ENCODE data around the gene CFDP1.

The CFDP1 gene

DNA sequence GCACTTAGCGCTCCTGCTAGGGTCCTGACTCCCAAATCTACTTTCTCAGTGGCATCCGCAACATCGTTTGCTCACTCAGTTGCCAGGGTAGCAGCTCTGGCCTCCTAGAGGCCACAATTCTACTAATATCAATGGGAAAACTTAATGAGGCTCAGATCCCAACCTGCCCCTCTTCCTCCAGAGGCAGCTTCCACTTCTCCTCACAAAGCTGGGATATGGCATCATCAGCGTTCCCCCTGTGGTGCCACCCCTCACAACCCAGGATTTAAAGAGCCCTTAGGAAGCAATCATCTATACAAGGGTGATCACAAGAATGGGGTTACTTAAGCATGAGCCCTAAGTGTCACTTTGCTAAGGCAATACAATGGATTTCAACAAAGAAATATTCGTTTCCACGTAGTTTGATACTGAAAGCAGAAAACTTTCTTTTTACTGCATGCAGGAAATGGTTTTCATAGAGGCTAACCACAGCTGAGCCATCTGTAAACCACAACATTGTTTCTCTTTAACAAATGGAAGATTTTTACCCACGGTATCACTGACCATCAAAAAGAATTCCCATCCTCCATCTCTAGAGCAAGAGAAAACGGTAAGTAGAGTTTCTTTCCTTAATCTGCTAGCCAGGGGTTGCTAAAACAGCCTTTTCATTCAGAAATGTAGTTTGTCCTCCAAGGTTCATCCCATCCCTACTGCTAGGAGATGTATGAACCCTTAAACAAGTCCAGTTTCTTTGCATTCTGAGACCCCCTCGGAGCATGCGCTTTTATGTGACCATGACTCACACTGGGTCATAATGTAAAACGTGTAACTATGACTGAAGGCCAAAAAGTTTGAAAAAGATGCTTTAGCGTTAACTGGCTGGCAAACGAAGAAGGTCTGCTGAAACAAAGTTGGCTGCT, 113.5 kb downstream of the CFDP1 start:
- no peak for DNase-seq (ENCODE audit: low spot score)

DNA sequence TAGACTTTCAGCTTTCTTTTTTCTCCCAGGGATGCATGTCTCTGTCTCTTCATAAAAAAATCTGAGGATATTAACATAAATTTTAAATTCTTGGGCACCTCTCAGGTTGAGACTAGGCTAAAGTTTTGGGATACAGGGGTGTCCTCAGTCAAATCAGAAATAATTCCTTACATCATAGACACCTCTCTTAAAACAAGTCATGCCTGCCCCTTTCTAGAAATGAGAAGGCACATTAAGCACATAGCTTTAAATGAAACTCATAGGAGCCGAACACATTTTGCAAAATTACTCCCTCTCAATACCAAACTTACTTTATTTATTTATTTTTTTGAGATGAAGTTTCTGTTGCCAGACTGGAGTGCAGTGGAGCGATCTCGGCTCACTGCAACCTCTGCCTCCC, 114.6 kb downstream of the CFDP1 start:
- no peak for DNase-seq (ENCODE audit: low spot score)

DNA sequence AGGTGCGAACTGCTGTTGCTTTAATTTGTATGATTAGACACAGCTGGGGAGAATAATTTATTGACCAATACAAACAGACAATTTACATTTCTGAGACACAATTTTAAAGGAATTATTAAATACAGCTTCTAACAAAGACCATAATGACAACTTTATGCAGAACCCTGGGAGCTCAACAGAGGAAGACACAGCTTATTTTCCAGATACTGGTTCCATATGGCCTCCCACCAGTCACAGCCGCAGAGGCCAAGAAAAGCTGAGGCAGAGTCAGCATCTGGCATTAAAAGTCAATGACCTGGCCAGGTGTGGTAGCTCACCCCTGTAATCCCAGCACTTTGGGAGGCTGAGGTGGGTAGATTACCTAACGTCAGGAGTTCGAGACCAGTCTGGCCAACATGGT, 115.8 kb downstream of the CFDP1 start:
- no peak for DNase-seq (ENCODE audit: low spot score)

DNA sequence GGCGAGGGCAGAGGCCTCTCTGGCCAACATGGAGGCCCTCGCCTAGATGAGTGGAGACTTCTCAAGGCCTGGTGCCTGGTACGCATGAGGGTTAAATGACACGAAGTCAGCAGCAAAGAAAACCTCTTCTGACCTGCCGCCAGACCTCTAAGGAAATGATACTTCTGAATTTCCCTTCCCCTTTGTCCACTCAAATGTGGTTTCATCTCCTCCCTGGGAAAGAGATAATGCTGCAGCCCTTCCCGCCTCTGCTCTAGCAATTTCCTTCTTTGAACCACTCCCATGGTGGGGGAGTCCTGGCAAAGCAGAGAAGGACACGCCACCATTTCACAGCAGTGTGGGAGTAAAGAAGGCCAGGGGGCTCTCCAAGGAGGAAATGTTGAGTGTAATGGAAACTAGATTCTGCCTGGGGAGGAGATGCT, 116.2 kb downstream of the CFDP1 start:
- no peak for DNase-seq (ENCODE audit: low spot score)

DNA sequence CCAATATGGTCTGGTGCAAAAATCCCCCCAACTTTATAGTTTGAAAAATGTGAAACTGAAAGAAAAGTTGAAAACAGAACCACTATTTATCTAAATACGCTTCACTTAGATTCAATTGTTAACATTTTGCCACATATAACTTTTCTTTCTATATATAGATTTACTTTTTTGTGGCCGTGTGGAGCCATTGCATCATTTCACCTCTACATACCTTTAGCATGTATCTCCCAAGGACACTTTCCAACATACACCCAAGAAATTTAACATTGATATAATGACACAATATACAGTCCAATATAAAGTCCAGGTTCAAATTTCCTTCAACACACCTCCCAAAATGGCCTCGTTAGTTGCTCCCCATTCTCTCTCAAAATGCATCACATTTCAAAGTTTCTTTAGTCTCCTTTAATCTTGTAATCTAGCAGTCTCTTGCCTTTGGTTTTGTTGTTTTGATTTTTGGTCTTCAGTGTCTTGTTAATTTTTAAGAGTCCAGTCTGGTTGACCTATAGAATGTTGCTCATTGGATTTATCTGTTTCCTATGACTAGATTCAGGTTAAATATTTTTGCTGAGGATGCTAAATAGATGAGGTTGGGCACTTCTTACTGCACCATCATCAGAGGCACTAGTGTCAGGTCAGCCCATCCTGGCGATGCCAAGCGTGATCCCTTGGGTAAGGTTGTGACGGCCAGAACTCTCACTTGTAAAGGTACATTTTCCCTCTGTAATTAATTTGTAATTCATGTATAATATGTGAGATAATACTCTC, 117.6 kb downstream of the CFDP1 start:
- no peak for DNase-seq (ENCODE audit: low spot score)

DNA sequence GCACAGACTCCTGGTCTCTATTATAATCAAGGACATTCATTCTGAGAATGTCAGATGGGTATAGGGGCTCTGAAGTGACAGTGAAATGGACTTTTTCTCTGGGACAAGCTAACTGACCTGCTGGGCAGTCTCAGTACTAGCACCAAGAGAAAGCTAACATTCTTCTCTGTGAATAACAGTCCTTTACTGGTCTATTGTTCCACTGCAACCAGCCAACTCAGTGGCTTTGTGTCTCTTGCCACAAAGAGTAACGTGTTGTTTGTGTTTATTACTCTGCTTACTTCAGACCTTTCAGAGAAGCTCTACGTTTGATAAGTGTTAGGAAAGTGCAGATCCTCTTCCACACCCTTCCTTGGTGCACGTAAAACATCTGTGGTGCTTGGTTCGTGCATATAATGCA, 120.4 kb downstream of the CFDP1 start:
- DNase-seq (ENCODE audit: low spot score) = no peak

DNA sequence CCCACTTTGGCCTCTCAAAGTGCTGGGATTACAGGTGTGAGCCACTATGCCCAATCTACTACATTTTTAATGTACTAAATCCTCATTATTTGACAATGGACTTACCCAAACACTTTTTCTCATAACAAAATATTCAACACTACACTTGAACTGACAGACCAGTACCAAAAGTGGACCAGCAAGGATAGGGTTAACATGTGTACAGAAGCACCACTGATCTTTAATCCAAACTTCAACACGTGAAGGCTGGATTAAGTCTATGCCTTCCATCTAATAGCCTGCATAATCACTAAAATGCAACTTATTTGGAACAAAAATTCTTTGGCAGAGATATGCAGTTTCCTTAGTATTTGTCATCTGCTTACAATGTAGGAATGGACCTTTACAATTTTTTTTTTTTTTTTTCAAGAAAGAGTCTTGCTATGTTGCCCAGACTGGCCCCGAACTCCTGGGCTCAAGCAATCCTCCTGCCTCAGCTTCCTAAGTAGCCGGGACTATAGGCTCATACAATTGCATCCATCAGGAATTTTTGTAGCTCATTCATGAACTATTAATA, 121.8 kb downstream of the CFDP1 start:
- DNase-seq (ENCODE audit: low spot score) = no peak

DNA sequence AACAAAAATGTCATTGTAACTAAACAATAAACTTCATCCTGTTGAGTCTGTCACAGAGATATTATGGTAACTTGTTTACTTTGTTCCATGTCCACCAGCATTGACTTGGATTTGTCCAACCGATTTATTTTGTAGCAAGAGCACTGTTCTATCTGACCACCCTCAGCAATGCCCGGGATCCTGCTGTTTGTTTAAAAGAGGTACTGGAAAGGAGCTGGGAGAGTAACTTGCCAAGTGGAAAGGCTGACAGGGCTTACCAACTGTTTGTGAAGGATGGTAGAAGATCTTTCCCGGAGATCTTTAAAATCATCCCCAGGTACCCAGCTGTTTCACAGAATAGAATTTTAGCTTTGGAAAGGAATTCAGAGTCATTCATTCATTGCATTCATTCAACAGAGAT, 122.8 kb downstream of the CFDP1 start:
- DNase-seq (ENCODE audit: low spot score) = no peak

DNA sequence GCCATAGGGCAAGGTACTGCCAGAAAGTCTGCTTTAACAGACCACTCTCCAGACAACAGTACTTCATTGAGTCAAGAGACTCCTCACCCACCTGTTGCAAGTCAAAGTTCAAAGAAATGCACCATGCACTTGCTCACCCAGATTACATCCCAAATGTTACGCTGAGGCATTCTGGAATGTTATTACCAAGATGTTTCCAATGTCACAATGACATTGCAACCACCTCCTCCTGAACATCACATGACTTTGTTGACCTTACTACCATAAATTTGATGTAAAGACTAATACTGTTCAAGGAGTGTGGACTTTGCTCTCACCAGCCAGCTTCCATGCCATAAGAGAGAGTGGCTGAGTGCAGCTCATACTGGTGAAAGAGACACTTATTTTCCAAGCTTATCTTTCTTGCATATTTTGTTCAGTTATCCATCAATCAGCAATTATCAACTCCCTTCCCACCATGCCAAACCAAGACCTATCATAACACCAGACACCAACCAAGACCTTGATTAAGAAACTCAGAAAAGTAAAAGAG, 123.3 kb downstream of the CFDP1 start:
- DNase-seq (ENCODE audit: low spot score) = peak; percentile 77

DNA sequence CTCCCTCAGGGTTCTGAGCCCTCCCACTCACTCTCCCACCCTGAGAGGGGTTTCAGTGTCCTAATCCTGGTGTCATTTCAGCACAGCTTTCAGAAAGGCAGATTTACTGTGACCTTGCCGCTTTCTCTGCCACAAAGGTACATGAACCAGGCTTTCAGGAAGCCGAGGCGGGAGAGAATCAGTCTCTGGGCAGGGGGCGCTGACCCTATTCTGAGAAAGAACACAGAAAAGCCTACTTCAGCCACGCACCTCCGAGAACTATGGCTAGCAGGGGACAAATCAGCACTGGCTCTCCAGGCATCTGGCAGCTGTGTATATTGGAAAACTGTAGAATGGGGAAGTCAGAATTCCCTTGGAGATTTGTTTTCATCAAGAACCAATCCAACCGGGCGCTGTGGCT, 124.1 kb downstream of the CFDP1 start:
- DNase-seq (ENCODE audit: low spot score) = no peak

DNA sequence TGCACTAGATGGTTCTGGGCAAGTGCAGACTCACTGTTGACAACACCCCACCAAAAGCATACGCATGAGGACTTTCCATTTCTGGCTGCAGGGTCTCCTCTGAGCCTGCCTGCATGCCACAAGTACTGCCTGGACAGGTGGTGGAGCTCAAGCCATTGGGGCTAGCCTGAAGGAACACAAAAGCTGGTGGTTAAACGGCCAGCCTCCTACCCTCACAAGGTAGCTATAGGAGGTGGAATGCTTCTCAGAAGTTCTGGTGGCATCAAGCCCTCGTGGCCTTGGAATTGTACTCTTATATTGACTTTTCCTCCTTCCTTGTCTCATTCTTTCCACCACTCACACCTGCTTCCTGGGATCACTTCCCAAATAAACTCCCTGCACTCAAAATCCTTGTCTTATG, 125.3 kb downstream of the CFDP1 start:
- DNase-seq (ENCODE audit: low spot score) = no peak

DNA sequence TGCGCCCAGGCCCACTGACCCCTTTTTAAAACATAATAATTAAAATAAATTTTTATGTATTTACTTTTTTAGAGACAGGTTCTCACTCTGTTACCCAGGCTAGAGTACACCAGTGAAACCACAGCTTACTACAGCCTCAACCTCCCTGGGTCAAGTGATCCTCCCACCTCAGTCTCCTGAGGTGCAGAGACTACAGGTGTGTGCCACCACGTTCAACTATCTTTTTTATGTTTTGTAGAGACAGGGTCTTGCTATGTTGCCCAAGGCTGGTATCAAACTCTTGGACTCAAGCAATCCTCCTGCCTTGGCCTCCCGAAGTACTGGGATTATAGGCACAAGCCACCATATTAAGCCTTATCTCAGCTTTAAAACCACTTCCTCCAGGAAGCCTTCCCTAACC, 125.8 kb downstream of the CFDP1 start:
- DNase-seq (ENCODE audit: low spot score) = no peak

DNA sequence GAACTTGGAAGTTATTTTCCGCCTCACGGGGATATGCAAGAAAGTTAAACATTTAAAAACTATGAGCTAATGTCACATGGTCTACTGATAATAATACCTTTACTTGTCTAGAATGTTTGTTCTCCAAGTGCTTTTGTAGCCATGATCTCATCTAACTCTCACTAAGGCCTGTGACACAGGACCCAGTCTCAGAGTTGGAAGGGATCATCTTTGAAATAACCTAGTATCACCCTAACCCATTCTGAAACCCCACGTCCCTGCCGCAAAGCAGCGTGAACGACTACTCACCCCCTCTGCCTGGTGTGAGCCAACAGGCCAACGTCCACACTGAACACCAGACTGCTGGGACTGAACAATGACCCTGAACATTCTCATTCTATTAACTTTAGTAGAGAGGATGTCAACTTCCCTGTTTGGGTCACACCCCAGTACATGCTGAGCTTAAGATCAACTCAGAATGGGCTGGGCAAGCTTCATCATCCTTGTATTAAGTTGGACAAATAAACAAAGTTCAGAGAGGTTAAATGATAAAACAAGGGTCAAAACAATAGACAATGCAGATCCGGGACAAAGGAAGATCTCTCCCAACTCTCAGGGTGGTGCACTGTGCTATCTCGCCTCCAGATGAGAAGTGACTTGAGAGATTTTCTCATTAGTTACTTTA, 127.1 kb downstream of the CFDP1 start:
- peak; percentile 80 for DNase-seq (ENCODE audit: low spot score)

DNA sequence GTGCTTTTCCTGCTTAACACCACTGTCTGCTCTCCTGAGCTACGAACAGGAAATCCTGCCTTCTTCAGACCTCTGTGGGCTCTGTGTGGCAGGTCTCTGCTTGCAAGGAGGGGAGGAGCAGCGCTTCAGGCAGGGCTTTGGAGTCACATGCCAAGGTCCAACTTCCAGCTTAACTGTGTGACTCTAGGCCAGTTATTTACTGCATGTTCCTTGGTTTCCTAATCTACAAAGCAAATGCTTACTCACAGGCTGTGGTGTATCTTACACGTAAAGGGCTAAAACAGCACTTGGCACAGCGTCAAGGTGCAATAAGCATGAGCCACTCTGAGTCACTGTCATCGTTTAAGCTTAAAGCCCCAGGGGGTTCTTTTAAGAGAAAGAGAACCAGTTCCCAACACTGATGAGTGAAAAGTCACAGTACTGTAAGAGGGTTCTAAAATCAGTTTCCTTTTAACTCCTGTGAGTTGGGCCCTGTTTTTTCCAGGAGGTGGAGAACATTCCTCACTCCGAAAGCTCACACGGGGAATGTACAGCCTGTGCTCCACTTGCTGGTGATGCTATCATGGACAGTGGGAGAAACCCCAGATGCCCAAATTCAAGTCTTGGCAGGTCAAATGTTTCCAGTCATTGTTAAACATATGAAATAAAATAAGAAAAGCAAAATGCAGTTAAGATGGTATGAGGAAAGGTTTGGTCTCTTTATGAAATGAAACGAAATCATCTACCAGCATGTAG, 127.8 kb downstream of the CFDP1 start:
- DNase-seq (ENCODE audit: low spot score) = peak; percentile 98

DNA sequence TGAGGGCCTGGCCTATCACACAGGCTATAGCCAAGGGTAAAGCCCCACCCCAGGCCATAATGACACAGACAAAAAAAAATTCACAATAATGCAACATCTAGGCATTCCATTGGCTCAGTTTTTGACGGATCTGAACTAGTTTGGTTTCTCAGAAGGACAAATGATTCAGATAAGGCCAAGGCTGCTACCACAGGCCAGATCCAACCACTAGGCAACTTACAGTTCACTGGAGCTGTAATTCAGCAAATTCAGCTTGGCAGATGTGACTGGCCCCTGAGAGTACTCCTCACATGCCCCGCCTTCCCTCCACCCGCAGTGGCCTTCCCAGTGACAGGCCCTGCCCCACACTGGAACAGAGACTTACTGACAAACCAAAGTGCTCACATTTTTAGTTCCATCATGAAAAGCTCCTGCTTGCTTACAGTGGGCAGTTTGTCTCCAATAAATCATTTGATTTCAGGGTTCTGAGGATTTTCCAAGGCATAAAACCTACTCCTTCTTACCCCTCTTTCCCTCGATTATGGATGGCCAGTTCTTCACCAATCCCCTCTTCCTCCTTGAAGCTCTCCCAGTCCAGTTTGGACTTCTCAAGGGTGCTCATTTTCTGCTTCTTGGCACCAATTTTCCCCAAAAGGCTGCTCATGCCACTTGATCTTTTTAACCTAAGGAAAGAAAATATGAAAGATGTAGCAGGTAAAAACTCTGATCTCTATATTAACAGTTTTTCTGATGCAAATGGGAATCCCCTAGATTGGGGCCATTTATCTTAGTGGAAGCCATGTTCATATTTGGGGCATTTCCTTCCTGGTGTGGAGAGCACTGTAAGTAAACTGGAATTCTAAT, 128.6 kb downstream of the CFDP1 start:
- DNase-seq (ENCODE audit: low spot score) = peak; percentile 51

DNA sequence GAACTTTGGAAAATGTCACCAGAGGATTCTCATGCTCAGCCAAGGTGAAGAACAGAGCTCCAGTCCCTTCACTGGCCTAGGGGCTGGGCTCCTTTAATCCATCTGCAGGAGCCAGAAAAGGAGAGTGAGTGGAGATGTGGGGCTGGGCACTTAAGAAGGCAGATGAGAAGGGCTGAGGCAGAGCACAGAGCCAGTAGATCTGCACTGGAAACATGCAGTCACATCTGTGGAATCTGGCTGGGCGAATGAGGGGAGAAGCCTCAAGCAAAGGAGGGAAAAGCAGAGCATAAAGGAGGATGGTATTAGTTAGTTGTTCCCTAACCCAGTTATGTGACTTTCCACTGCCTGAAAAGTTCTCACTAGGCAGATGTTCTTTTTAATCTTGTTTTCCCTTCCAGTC, 131.5 kb downstream of the CFDP1 start:
- no peak for DNase-seq (ENCODE audit: low spot score)

DNA sequence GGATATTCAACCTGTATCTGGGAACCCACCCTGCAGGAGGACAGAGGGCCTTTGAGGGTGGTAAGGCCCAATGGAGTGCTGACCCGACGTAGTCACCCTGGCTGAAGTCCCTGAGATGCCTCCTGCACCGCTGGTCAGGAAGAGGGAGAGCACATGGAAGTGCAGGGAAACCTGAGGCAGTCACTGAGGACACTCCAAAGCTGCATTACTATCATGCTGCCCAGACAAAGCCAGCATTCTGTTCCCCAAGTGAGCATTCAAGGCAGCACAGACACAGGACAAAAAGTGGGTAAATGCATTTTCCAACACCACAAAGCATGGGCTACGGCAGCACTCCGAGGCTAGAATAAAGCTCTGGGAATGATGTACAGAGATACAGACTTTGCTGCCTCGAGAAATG, 135.0 kb downstream of the CFDP1 start:
- no peak for DNase-seq (ENCODE audit: low spot score)

DNA sequence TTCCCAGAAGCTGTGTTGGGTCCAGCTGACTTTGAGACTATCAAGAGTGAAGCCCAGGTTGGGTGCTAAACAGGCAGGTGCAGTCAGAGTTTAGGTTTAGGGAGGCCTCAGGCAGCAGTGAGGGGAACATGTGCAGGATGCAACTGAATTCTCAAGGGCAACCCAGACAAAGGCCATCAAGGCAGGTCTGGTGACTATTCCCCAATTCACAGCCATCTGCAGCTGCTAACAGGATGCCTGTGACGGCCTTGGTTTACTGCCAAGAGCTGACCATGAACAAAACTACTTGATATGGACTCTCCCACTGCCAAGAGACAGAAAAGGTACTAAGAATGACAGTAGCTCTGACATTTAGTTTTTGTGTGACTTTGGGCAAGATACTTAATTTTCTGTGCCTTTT, 136.7 kb downstream of the CFDP1 start:
- no peak for DNase-seq (ENCODE audit: low spot score)

DNA sequence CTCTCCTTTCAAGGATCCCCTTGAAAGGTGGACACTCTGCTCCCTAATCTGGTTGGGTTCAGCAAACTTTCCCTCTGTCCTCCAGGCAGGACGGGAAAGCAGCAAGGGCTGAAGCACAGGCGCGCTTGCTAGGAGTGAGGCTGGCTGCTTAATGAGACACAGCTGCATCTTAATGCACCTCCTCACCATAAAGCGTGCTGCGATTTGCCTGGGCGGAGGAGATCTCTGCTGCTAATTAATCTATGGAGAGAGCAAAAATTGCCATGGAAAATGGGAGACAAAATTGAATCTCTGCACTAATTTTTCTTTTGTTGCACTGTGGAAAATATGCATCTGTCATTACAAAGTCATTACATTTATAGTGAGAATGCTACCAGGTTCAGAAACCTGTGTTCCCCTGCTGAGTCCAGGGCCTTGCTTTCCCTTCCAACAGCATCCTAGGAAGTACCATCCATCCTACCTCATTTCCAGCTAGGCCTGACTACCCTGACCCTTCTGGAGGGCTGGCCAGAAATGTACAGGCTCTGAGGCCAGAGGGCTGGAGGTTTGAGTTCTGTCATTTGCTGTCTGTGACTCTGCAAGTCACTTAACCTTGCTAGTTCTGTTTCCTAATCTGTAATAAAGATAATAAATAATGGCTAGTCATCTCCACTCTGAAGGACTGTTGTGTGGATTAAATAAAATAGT, 138.4 kb downstream of the CFDP1 start:
- no peak for DNase-seq (ENCODE audit: low spot score)

DNA sequence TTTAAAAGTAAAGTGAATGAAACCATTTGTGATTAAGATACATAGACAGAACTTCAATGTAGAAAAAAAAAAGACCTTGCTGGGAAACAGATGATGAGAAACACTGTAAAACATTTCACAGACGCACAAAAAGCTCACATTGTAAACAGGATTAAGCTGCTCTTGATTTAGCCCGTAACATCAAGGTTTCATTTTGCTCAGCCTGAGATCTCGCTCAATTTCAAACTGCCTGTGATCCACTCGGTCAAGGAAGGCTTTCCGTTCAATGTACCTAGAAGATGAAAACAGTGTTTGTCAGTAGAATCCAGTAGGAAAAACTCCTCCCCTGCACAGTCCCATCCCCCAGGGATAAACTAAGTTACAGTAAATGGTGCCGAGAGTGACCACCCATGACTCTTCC, 139.5 kb downstream of the CFDP1 start:
- DNase-seq (ENCODE audit: low spot score) = no peak

Data from LoVo (cell line).